Progenitor cell of endocrine pancreas (in vitro differentiated cells): ENCODE data around the gene CCK. TPM values are rescaled to one million over a fixed set of nuclear protein-coding genes. Genes with fewer than 3 reads are reported as not detected.

Experiments
- DNase-seq: peaks from one replicate; pipeline ENCODE4 v3.0.0; 2021; ENCODE audit warnings: low spot score; ENCODE audit not compliant: unreplicated experiment
- H3K27ac Mint-ChIP-seq: 2 replicates; pipeline ENCODE4 v1.8.0; 2021; ENCODE audit warnings: mild to moderate bottlenecking, moderate library complexity, mixed read lengths
- H3K27me3 Mint-ChIP-seq: 2 replicates; pipeline ENCODE4 v1.8.0; 2021; ENCODE audit warnings: mixed read lengths
- H3K36me3 Mint-ChIP-seq: 2 replicates; pipeline ENCODE4 v1.8.0; 2022; ENCODE audit warnings: mixed read lengths; ENCODE audit not compliant: insufficient read depth
- H3K4me1 Mint-ChIP-seq: 2 replicates; pipeline ENCODE4 v1.8.0; 2021; ENCODE audit warnings: low read depth, mixed read lengths
- H3K4me3 Mint-ChIP-seq: 2 replicates; pipeline ENCODE4 v1.8.0; 2021; ENCODE audit warnings: low read depth, mild to moderate bottlenecking, moderate library complexity, mixed read lengths
- H3K9me3 Mint-ChIP-seq: 2 replicates; pipeline ENCODE4 v1.8.0; 2021; ENCODE audit warnings: low read depth, mixed read lengths
- CTCF ChIP-seq: fragments of 200-600 bp; sonication (generic); IDR thresholded peaks from one replicate; pipeline ENCODE4 v1.5.0; 2021; ENCODE audit warnings: antibody characterized with exemption, mild to moderate bottlenecking; ENCODE audit not compliant: unreplicated experiment
- total RNA-seq: library from RNA; stranded (reverse); gene quantifications from 2 replicates; pipeline ENCODE4 v1.2.1, GENCODE V29; 2021

The CCK gene
- total RNA-seq, 1 donor from 2014 or later = 1.6 TPM

GRCh38 chr3:42225486-42226363 lies 40.3 kb downstream of the CCK start:
- Mint-ChIP-seq H3K27ac (no peak overlapping the region), H3K36me3 (peaks cover 14% of the 10 kb centered on the region), H3K27me3 (peaks cover 3% of the 10 kb centered on the region), H3K4me3 (no peak overlapping the region), H3K9me3 (no peaks in the 10 kb centered on the region), H3K4me1 (no peaks in the 10 kb centered on the region)
- TF ChIP-seq CTCF = no peak
- DNase-seq = no peak

GRCh38 chr3:42224658-42225421 lies 41.1 kb downstream of the CCK start:
- TF ChIP-seq CTCF = no peak

GRCh38 chr3:42224178-42224577 lies 41.8 kb downstream of the CCK start:
- Mint-ChIP-seq H3K4me1 (no peaks in the 10 kb centered on the region), H3K27me3 (no peaks in the 10 kb centered on the region), H3K36me3 (peaks cover 19% of the 10 kb centered on the region), H3K4me3 (no peak overlapping the region), H3K27ac (peak overlapping the region; percentile 11), H3K9me3 (no peaks in the 10 kb centered on the region)
- TF ChIP-seq CTCF = no peak
- no peak for DNase-seq

More at GRCh38 chr3:42224658-42225421, 41.1 kb downstream of the CCK start:
- no peak for DNase-seq
- H3K4me1 Mint-ChIP-seq = no peaks in the 10 kb centered on the region
- peaks cover 19% of the 10 kb centered on the region for H3K36me3 Mint-ChIP-seq
- H3K4me3 Mint-ChIP-seq = no peak overlapping the region
- peak overlapping the region; percentile 11 for H3K27ac Mint-ChIP-seq
- H3K27me3 Mint-ChIP-seq = no peaks in the 10 kb centered on the region
- H3K9me3 Mint-ChIP-seq = no peaks in the 10 kb centered on the region

DNA sequence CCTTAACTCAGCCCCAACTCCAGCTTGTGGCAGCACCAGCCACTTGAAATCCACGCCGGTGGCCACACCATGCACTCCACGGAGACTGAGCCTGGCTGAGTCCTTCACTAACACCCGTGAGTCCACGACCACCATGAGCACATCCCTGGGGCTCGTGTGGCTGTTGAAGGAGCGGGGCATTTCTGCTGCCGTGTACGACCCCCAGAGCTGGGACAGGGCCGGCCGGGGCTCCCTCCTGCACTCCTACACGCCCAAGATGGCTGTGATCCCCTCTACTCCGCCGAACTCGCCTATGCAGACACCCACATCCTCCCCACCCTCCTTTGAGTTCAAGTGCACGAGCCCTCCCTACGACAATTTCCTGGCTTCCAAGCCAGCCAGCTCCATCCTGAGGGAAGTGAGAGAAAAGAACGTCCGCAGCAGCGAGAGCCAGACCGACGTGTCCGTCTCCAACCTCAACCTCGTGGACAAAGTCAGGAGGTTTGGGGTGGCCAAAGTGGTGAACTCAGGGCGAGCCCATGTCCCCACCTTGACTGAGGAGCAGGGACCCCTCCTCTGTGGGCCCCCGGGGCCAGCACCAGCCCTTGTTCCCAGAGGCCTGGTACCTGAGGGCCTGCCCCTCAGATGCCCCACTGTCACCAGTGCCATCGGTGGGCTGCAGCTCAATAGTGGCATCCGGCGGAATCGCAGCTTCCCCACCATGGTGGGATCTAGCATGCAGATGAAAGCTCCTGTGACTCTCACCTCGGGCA lies 42.9 kb downstream of the CCK start:
- H3K27me3 Mint-ChIP-seq = no peaks in the 10 kb centered on the region
- H3K27ac Mint-ChIP-seq = no peak overlapping the region
- no peak for TF ChIP-seq CTCF
- no peak for DNase-seq
- H3K36me3 Mint-ChIP-seq = peaks cover 19% of the 10 kb centered on the region
- H3K4me3 Mint-ChIP-seq = no peak overlapping the region
- H3K4me1 Mint-ChIP-seq = no peaks in the 10 kb centered on the region
- no peaks in the 10 kb centered on the region for H3K9me3 Mint-ChIP-seq
